ENCODE data around the gene PSMD13.
"Not testable (repeated sequence)": the region's sequence is repeated elsewhere in the genome, so short reads cannot be mapped to it uniquely, and the experiment has no call there.

Gene PSMD13

GRCh38 chr11:278001-278951, 41.5 kb downstream of the PSMD13 start, which contains the start of gene NLRP6:
NLRP6 (plus strand) TSS chr11:278407; CDS start chr11:278570, 163 bp downstream.
- DNase-seq, result no peak

DNA sequence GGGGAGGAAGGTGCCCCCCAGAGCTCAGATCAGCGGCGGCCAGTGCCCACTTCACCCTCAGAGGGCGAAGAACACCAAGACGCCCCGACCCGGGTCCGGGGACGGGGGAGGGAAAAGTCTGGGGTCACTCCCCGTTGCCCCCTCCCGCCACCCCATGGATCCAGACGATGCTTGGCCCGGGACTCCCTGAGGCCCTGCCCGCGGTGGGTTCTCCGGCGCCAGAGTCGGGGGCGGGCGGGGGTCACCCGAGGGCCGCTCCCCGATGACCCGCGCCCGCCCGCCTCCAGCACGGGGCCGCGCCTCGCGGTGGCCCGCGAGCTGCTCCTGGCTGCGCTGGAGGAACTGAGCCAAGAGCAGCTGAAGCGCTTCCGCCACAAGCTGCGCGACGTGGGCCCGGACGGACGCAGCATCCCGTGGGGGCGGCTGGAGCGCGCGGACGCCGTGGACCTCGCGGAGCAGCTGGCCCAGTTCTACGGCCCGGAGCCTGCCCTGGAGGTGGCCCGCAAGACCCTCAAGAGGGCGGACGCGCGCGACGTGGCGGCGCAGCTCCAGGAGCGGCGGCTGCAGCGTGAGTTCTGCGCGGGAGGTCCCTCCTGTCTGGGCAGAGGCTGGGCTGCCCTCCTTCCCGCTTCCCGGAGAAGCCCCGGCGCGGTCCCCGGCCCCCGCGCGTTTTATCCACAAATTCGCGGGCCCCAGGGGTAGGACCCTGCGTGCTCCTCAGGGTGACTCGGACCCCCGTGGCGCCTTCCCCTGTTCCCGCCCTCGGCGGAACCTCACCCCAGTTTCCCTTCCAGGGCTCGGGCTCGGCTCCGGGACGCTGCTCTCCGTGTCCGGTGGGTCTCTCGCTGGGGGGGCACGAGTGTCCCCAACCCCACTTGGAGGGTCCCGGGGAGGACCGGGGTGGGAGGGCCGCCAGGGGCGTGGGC, 42.5 kb downstream of the PSMD13 start:
- no peak for DNase-seq

- no peak for DNase-seq
Measured at GRCh38 chr11:279966-280705, 43.4 kb downstream of the PSMD13 start.

- DNase-seq, result no peak
Measured at GRCh38 chr11:280706-281485, 44.1 kb downstream of the PSMD13 start.

GRCh38 chr11:281486-282161, 44.8 kb downstream of the PSMD13 start:
- no peak for DNase-seq

DNA sequence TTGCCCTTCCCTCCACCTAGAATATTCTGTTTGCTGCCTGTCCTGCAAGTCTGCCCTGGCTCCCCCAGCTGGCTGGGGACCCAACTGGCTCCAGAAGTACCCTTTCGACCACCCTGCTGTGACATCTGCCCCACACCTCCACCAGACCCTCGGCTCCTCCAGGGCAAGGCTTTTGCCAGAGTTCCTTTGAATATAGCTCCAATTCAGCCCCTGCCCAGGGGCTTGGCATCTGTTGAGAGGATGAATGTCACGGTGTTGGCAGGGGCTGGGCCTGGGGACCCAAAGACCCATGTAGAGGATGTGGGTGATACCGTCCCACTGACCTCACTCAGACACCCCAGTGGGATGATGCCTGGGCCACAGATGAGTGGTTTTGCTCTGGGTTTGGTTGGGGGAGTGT, 45.4 kb downstream of the PSMD13 start:
- no peak for DNase-seq

- no peak for DNase-seq
Measured at GRCh38 chr11:282630-283360, 46.0 kb downstream of the PSMD13 start.

GRCh38 chr11:283405-284104, 46.8 kb downstream of the PSMD13 start:
- DNase-seq, result no peak

DNA sequence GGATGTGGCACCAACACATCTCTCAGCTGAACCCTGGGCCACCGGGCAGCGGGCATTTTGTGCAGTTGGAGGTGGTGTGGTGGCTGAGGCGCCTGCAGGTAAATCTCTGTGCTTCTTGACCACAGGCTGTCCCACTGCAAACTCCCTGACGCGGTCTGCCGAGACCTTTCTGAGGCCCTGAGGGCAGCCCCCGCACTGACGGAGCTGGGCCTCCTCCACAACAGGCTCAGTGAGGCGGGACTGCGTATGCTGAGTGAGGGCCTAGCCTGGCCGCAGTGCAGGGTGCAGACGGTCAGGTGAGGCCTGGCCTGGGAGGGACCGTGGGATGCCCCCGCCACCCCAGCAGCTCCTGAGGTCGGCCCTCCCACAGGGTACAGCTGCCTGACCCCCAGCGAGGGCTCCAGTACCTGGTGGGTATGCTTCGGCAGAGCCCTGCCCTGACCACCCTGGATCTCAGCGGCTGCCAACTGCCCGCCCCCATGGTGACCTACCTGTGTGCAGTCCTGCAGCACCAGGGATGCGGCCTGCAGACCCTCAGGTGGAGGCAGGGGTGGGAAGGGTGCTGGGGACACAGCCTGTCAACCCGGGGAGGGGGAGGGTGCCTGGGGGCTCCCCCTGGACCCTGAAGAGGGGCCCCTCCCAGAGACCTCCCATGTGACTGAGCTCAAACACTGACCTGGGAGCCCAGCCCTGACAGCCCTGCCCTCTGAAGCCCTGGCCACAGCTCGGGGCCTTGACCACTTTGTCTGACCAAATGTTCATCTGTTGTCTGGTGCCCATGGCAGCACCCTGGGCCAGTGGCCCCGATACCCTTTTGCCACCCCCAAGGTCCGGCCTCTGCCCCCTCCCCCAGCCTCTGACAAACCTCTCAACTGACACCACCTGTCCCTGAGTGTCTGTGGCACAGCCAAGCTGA, 47.6 kb downstream of the PSMD13 start:
- no peak for DNase-seq

GRCh38 chr11:285021-285893, 48.5 kb downstream of the PSMD13 start:
- DNase-seq, result no peak

GRCh38 chr11:285894-286220, 49.1 kb downstream of the PSMD13 start:
- DNase-seq, result no peak

- DNase-seq, result not testable (repeated sequence)
Measured at GRCh38 chr11:286977-287820, 50.4 kb downstream of the PSMD13 start.

GRCh38 chr11:287821-288477, 51.2 kb downstream of the PSMD13 start:
- DNase-seq, result no peak

DNA sequence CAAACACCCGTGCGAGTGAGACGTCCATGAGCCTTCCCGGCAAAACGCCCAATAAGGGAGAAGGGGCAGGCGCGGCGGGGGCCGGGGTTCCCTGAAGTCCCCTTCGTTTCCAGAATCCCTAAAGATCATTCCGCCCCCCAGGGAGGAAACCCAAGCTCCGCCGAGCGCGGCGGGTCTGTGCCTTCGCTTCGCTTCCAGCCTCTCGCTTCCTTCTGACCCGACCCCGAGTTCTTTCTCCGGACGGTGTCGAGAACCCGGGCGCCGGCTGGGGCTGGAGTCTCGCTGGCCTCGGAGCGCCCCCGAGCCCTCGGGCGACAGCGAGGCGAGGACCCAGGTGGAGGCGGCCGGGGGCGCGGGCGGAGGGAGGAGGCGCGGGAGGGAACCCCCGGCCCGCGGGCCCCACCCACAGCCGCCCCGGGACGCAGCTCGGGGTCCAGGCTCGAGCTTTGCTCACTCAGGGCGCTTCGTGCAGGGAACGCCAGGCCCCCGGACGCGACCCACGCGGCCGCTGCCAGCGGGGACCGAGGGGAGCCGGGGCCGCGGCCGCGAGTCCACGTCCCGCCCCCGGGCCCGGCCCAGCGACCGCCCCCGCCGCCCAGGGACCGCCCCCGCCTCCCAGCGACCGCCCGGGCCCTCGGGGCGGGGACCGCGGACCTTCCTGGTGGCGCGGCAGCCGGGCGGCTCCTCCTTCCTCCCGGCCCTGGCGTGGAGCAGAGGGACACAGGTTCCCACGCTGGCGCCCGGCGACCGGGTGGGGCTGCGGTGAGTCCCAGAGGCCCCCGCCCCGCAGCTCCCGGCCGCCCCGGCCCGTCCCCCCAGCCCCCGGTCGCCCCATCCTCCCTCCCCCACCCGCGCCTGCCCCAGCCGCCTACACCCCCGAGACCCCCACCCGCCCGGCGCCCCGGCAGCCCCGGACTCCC, 52.0 kb downstream of the PSMD13 start, which contains the start of gene PGGHG:
TSS of gene PGGHG (plus strand) at position 649 of the 920 bp plus-strand sequence. CDS start 691 bp downstream, outside the sequence.
- peak; percentile 35 for DNase-seq

DNA sequence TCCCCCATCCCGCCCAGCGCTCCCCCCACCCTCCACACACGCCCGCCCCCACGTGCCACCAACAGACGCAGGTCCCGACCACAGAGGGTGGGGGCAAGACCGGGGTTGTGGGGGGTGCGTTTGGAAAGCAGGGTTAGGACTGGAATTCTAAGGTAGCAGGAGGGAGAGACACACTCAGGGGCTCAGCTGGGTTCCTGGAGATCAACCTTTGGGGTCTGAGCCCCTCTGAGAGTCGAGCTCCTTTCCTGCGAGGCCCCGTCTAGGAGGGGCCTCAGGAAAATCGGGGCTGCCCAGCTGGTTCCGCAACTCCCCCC, 52.6 kb downstream of the PSMD13 start:
- no peak for DNase-seq

Measured in fibroblast of skin of abdomen (primary cell).